ENCODE results near the gene ARID3A.

DNA sequence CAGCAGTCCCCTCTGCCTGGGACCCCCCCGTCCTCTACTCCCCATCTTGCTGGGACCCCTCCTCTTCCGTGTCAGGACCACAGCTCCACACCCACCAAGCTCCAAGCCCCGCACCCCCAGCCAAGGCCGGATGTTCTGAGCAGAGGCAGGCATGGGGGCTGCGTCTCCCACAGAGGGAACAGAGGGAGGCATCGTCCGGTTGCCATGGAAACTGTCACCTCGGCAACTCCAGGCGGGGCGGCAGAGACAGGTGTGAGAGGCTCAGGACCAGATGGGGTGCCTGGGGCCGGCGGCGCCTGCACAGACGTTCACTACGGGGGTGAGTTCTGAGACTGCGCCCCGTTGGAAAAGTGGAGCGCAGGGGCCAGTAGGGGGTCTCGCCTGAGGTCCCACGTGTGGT, 27.2 kb upstream of the ARID3A start:
- TF ChIP-seq, protein P1, sequence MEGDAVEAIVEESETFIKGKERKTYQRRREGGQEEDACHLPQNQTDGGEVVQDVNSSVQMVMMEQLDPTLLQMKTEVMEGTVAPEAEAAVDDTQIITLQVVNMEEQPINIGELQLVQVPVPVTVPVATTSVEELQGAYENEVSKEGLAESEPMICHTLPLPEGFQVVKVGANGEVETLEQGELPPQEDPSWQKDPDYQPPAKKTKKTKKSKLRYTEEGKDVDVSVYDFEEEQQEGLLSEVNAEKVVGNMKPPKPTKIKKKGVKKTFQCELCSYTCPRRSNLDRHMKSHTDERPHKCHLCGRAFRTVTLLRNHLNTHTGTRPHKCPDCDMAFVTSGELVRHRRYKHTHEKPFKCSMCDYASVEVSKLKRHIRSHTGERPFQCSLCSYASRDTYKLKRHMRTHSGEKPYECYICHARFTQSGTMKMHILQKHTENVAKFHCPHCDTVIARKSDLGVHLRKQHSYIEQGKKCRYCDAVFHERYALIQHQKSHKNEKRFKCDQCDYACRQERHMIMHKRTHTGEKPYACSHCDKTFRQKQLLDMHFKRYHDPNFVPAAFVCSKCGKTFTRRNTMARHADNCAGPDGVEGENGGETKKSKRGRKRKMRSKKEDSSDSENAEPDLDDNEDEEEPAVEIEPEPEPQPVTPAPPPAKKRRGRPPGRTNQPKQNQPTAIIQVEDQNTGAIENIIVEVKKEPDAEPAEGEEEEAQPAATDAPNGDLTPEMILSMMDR (conservative IDR thresholded peaks at IDR 0.05; ENCODE audit: low read depth, low read length), result no peak
- no peak for TF ChIP-seq EZH2phosphoT487 (IDR thresholded peaks at IDR 0.05; ENCODE audit: borderline replicate concordance, low read length)
